Esophagus muscularis mucosa (tissue), 4 donors: ENCODE results near the gene SRRM2.

Source experiments
- CTCF ChIP-seq, 3 experiments: fragments of 200-600 bp in 2 of 3; fragments of 450-650 bp in 1 of 3; sonication (generic) in 2 of 3; IDR thresholded peaks; one replicate each; pipeline ENCODE4 v1.5.1; 2017 to 2019; ENCODE audit warnings: antibody characterized with exemption in 3 of 3, mild to moderate bottlenecking in 2 of 3, moderate library complexity in 1 of 3
- EP300 ChIP-seq: sonication (generic); formaldehyde crosslinking; IDR thresholded peaks from one replicate; pipeline ENCODE4 v1.6.1; 2017; ENCODE audit warnings: antibody characterized with exemption
- POLR2A ChIP-seq: fragments of 450-650 bp; IDR thresholded peaks from one replicate; pipeline ENCODE4 v1.6.1; 2017; ENCODE audit warnings: antibody characterized with exemption, moderate library complexity, mild to moderate bottlenecking, low read depth

DNA sequence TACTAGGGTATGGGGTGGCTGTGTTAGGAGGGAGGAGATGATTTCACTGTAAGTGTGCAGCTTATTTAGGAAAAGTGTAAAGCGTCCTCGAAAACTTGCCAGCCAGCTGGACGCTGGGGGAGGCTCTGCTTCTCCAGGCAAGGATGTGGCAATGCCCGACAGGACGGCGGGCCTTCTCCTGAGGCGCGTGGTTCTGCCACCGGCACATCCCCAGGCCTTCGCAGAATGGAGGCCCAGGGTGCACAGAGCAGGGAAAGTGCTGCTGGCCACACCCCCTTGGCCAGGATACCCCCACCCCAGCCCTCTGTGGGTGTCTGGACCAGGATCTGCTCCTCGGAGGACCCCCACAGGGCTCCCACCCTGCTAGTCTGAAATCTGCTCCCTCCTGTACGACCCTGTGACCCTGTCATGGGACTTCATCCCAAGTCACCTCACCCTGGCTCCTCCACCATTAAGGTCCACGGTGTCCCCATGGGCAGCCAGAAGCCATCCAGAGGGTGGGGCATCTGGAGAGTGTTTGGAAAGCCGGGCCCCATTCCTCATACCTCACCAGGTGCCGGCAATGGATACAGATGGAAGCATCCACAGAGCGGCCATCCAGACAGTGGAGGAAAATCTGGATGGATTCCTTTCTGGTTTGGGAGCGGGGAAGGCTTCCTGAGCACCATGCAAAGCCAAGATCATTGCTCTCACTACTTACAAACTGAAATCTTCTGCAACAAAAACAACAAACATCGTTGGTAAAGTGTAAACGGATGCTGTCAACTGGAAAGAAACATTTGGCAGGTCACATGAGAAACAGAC is 9.2 kb upstream of the SRRM2 start:
- no peak for TF ChIP-seq POLR2A
- no peak for TF ChIP-seq CTCF (IDR thresholded peaks at IDR 0.05)
- no peak for TF ChIP-seq EP300
